ENCODE data around the gene NME7. TPM values are rescaled to one million over a fixed set of nuclear protein-coding genes. Genes with fewer than 3 reads are reported as not detected.

Gene NME7
- total RNA-seq, 1 donor from 2014 or later: 60.6 TPM

DNA sequence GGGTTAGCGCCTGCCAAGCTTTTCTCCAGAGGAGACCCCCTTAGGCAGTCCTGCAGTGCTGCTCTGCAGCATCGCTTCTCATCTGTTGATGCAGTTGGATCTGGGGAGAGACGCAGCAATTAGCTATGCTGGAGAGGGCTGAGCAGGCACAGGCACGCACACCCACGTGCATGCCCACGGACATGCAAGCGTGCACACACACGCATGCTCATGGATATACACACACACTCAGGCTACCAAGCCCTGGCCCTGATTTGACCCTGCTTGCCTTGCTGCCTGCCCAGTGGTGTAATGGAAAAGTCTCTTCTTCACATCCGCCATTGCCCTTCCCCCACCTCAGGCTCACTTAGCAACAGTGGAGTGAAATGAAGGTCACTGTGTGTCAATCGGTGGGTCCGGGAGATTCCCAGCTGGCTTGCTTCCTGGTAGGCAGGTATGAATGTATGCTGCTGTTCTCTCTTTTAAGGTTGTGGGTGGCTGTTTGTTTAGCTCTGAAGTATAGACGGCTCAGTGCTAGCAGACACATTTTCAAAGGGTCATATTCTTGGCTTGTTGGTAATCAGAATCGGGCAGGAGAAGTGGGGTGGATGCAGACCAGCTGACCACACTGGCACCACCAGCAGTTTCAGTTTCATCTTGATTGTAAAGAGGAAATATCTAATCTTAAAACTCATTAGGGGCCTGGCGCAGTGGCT, 251.6 kb downstream of the NME7 start:
- Mint-ChIP-seq H3K4me3 (no peak overlapping the region), H3K27me3 (ENCODE audit: insufficient read depth, low read depth) (no peaks in the 10 kb centered on the region), H3K9me3 (no peaks in the 10 kb centered on the region), H3K27ac (no peak overlapping the region), H3K36me3 (peaks cover 42% of the 10 kb centered on the region), H3K4me1 (peaks cover 11% of the 10 kb centered on the region)
- Histone ChIP-seq H3K9me3 (ENCODE audit: low read depth) (no peaks in the 10 kb centered on the region), H2AFZ (replicated peaks) (no peak overlapping the region), H3F3A (ENCODE audit: low read depth) (no peaks in the 10 kb centered on the region), H3K4me3 (no peak overlapping the region), H3K27ac (no peak overlapping the region), H3K9ac (no peak overlapping the region), H3K27me3 (no peaks in the 10 kb centered on the region), H4K20me1 (ENCODE audit: low read depth) (no peaks in the 10 kb centered on the region), H3K79me2 (ENCODE audit: low read depth) (peaks cover 6% of the 10 kb centered on the region), H3K4me1 (no peaks in the 10 kb centered on the region), H3K4me2 (no peak overlapping the region), H3K36me3 (no peaks in the 10 kb centered on the region)
- TF ChIP-seq EZH2phosphoT487 (IDR thresholded peaks at IDR 0.05): no peak
- no peak for TF ChIP-seq EZH2 (IDR thresholded peaks at IDR 0.05)
- TF ChIP-seq, protein P1, sequence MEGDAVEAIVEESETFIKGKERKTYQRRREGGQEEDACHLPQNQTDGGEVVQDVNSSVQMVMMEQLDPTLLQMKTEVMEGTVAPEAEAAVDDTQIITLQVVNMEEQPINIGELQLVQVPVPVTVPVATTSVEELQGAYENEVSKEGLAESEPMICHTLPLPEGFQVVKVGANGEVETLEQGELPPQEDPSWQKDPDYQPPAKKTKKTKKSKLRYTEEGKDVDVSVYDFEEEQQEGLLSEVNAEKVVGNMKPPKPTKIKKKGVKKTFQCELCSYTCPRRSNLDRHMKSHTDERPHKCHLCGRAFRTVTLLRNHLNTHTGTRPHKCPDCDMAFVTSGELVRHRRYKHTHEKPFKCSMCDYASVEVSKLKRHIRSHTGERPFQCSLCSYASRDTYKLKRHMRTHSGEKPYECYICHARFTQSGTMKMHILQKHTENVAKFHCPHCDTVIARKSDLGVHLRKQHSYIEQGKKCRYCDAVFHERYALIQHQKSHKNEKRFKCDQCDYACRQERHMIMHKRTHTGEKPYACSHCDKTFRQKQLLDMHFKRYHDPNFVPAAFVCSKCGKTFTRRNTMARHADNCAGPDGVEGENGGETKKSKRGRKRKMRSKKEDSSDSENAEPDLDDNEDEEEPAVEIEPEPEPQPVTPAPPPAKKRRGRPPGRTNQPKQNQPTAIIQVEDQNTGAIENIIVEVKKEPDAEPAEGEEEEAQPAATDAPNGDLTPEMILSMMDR (IDR thresholded peaks at IDR 0.05): no peak
- DNase-seq (ENCODE audit: low spot score): no peak

DNA sequence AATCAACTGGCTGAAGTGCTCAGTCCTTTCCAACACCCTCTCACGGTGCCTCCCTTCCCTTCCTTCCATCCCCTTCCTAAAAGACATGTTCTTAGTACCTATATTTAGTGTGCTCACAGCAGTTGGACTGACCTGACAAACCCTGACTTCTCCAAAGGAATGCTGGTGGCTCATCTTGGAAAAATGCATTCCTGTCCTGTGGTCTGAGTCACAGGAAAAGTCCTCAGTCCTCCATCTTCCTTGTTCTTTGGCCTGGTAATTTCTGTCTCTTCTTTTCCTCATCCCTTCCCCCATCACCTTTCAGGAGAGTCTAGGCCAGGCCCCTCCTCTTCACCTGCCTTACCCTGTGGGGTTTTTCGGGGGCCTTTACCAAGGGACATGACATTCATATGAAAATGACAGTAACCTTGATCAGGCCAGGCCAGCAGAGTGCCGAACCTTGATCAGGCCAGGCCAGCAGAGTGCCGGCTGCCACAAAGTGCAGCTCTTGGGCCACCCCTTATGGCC, 253.9 kb downstream of the NME7 start:
- no peak overlapping the region for H3K27ac Mint-ChIP-seq
- Histone ChIP-seq H3K27me3 (no peaks in the 10 kb centered on the region), H3K4me2 (no peak overlapping the region), H3K9ac (no peak overlapping the region), H3K9me3 (ENCODE audit: low read depth) (no peaks in the 10 kb centered on the region), H3K36me3 (no peaks in the 10 kb centered on the region), H3K4me1 (peaks cover 17% of the 10 kb centered on the region), H3F3A (ENCODE audit: low read depth) (no peaks in the 10 kb centered on the region), H3K4me3 (no peak overlapping the region), H2AFZ (replicated peaks) (no peak overlapping the region), H4K20me1 (ENCODE audit: low read depth) (peaks cover 8% of the 10 kb centered on the region), H3K27ac (no peak overlapping the region), H3K79me2 (ENCODE audit: low read depth) (peaks cover 30% of the 10 kb centered on the region)
- peaks cover 32% of the 10 kb centered on the region for H3K4me1 Mint-ChIP-seq
- no peaks in the 10 kb centered on the region for H3K27me3 Mint-ChIP-seq (ENCODE audit: insufficient read depth, low read depth)
- H3K36me3 Mint-ChIP-seq: peaks cover 34% of the 10 kb centered on the region
- TF ChIP-seq EZH2phosphoT487 (IDR thresholded peaks at IDR 0.05) (no peak), EZH2 (IDR thresholded peaks at IDR 0.05) (no peak)
- TF ChIP-seq, protein P1 (IDR thresholded peaks at IDR 0.05): no peak
- no peak for DNase-seq (ENCODE audit: low spot score)
- no peaks in the 10 kb centered on the region for H3K9me3 Mint-ChIP-seq
- no peak overlapping the region for H3K4me3 Mint-ChIP-seq

DNA sequence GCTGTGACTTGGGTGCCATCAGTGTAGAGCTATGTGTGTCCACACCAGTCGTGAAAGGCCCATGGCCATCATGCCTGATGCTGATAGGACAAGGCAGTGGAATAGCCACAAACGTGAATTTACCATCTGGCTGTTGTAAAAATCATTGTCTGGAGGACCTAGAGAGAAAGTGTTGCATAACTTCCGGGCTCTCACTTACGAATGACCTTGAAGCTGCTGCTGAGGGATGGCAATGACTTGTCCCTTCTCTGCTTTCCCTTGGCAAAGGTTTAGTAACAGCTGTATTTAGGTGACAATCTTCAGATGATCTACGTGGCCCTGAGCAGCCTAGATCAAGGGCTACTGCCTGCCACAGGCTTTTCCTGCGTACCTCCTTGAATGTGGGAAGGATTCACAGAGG, 255.4 kb downstream of the NME7 start:
- Histone ChIP-seq H3K4me3 (no peak overlapping the region), H3K36me3 (no peaks in the 10 kb centered on the region)
- H3K4me3 Mint-ChIP-seq: no peak overlapping the region

More for the DNA sequence above, 255.4 kb downstream of the NME7 start:
- no peaks in the 10 kb centered on the region for H3K27me3 ChIP-seq
- H3K4me2 ChIP-seq: no peak overlapping the region
- no peak overlapping the region for H3K27ac ChIP-seq
- Mint-ChIP-seq H3K4me1 (peaks cover 44% of the 10 kb centered on the region), H3K27ac (no peak overlapping the region), H3K36me3 (peaks cover 32% of the 10 kb centered on the region), H3K27me3 (ENCODE audit: insufficient read depth, low read depth) (no peaks in the 10 kb centered on the region), H3K9me3 (no peaks in the 10 kb centered on the region)
- H3F3A ChIP-seq (ENCODE audit: low read depth): no peaks in the 10 kb centered on the region
- peaks cover 19% of the 10 kb centered on the region for H4K20me1 ChIP-seq (ENCODE audit: low read depth)
- no peak overlapping the region for H3K9ac ChIP-seq
- TF ChIP-seq EZH2 (IDR thresholded peaks at IDR 0.05): no peak
- TF ChIP-seq EZH2phosphoT487 (IDR thresholded peaks at IDR 0.05): no peak
- TF ChIP-seq, protein P1 (IDR thresholded peaks at IDR 0.05): no peak
- no peaks in the 10 kb centered on the region for H3K9me3 ChIP-seq (ENCODE audit: low read depth)
- peaks cover 24% of the 10 kb centered on the region for H3K4me1 ChIP-seq
- H2AFZ ChIP-seq (replicated peaks): no peak overlapping the region
- no peak for DNase-seq (ENCODE audit: low spot score)
- peaks cover 44% of the 10 kb centered on the region for H3K79me2 ChIP-seq (ENCODE audit: low read depth)
